SHP77 treated with DMSO at 0.1 percent for 48 hours (cell line): Measurements from ENCODE around the gene EHD4.

Experiments
- DNase-seq: peaks from one replicate; lab custom pipeline; 2025; lab: John Stamatoyannopoulos, UW

EHD4 gene

GRCh38 chr15:41936649-41937567, 35.4 kb downstream of the EHD4 start:
- DNase-seq, result no peak

- DNase-seq, result no peak
Measured at GRCh38 chr15:41936155-41936554, 36.2 kb downstream of the EHD4 start.

GRCh38 chr15:41935566-41936020, 36.8 kb downstream of the EHD4 start:
- DNase-seq, result no peak

GRCh38 chr15:41934843-41935242, 37.5 kb downstream of the EHD4 start:
- no peak for DNase-seq

- DNase-seq, result no peak
Measured at GRCh38 chr15:41933771-41934170, 38.6 kb downstream of the EHD4 start.

GRCh38 chr15:41933326-41933725, 39.0 kb downstream of the EHD4 start:
- no peak for DNase-seq

GRCh38 chr15:41932511-41933289, 39.7 kb downstream of the EHD4 start:
- no peak for DNase-seq

- no peak for DNase-seq
Measured at GRCh38 chr15:41932101-41932500, 40.3 kb downstream of the EHD4 start.

- DNase-seq, result no peak
Measured at GRCh38 chr15:41930867-41931222, 41.5 kb downstream of the EHD4 start.

GRCh38 chr15:41930221-41930866, 42.0 kb downstream of the EHD4 start:
- no peak for DNase-seq

- no peak for DNase-seq
Measured at GRCh38 chr15:41928637-41929620, 43.4 kb downstream of the EHD4 start.

- no peak for DNase-seq
Measured at GRCh38 chr15:41928100-41928499, 44.3 kb downstream of the EHD4 start.

GRCh38 chr15:41927536-41927935, 44.8 kb downstream of the EHD4 start:
- DNase-seq, result no peak

GRCh38 chr15:41926185-41927056, 45.9 kb downstream of the EHD4 start:
- DNase-seq, result no peak

- no peak for DNase-seq
Measured at GRCh38 chr15:41925086-41925608, 47.2 kb downstream of the EHD4 start.

GRCh38 chr15:41923401-41923997, 48.9 kb downstream of the EHD4 start:
- no peak for DNase-seq

GRCh38 chr15:41922353-41922752, 50.0 kb downstream of the EHD4 start:
- no peak for DNase-seq

GRCh38 chr15:41921639-41922038, 50.7 kb downstream of the EHD4 start:
- no peak for DNase-seq

- DNase-seq, result no peak
Measured at GRCh38 chr15:41921167-41921566, 51.2 kb downstream of the EHD4 start.
